ENCODE data around the gene NCS1. TPM values are rescaled to one million over a fixed set of nuclear protein-coding genes. Genes with fewer than 3 reads are reported as not detected.
A peak's percentile ranks its signal among the peaks of the same experiment; 100 is the strongest.

NCS1 gene
- total and polyA plus RNA-seq, 9 of the 15 experiments (the other 6 are each of a cell fraction or from before 2014, with no cell fraction given), result 0.28 to 27.0 (median 9.6) TPM

DNA sequence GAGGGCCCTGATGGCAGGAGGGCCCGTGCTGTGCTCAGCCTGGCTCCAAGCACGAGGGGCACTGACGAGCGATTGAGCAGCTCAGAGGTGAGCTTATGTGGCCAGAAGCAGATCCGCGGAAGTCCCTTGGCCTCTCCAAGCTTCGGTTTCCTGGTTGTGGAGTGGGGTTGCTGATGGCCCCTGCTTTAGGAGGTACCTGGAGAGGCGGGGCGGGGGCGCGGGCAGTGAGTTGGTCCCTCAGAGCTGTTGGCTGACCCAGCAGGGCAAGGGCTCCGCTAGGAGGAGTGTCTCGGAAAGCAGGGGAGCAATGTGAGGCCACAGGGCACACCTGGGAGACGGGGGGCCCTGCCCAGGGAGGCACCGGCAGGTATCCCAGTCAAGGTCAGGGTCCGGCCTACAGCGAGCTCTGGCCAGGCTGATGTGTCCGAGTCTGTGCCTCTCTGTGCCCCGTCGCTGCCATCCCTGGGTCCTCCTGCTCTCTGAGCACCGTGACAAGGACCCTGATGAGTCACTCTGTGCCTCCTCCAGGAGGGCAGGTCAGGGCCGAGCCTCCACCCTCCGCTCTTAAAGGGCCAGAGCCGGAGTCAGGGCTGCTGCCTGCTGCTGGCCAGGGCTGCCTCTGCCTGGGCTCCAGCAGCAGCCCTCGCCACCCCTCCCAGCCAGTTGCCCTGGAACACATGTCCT is 14.8 kb downstream of the NCS1 start (continued):
- TF ChIP-seq, protein P1, sequence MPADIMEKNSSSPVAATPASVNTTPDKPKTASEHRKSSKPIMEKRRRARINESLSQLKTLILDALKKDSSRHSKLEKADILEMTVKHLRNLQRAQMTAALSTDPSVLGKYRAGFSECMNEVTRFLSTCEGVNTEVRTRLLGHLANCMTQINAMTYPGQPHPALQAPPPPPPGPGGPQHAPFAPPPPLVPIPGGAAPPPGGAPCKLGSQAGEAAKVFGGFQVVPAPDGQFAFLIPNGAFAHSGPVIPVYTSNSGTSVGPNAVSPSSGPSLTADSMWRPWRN (IDR thresholded peaks at IDR 0.05; ENCODE audit: low read depth), result no peak
- TF ChIP-seq FOSL1 (tag; conservative IDR thresholded peaks at IDR 0.05) (peak; percentile 93), JUN (IDR thresholded peaks at IDR 0.05; ENCODE audit: borderline replicate concordance, low read depth, low read length) (peak; percentile 86), JUN (CRISPR knock-in tag; IDR thresholded peaks at IDR 0.05; ENCODE audit: borderline replicate concordance) (no peak), NCOA6 (IDR thresholded peaks at IDR 0.05) (no peak), EWSR1 (IDR thresholded peaks at IDR 0.05; ENCODE audit: borderline replicate concordance, low read depth, partially characterized antibody) (no peak), ZNF253 (CRISPR knock-in tag; conservative IDR thresholded peaks at IDR 0.05) (no peak), NEUROD1 (IDR thresholded peaks at IDR 0.05; ENCODE audit: borderline replicate concordance, low read depth, low read length, partially characterized antibody) (no peak), NR4A1 (CRISPR knock-in tag; IDR thresholded peaks at IDR 0.05) (no peak), NR4A1 (tag; IDR thresholded peaks at IDR 0.05) (no peak), CREM (IDR thresholded peaks at IDR 0.05; ENCODE audit: low read depth) (peak; percentile 22; the same call in 1 of the 2 replicates), SMAD4 (CRISPR knock-in tag; conservative IDR thresholded peaks at IDR 0.05) (0 out of 2 replicates have a peak, but pooled peaks have one; percentile 36), ZNF311 (CRISPR knock-in tag; IDR thresholded peaks at IDR 0.05) (no peak), KHSRP (IDR thresholded peaks at IDR 0.05) (no peak), MEIS2 (IDR thresholded peaks at IDR 0.05; ENCODE audit: partially characterized antibody) (no peak), ZBED1 (IDR thresholded peaks at IDR 0.05) (0 out of 2 replicates have a peak, but pooled peaks have one; percentile 41), RBFOX2 (IDR thresholded peaks at IDR 0.05; ENCODE audit: low read depth, low read length) (peak; percentile 68), JUND (IDR thresholded peaks at IDR 0.05; ENCODE audit: borderline replicate concordance, low read depth, low read length) (peak; percentile 98), JUND (tag; IDR thresholded peaks at IDR 0.05; ENCODE audit: borderline replicate concordance, low read depth, low read length) (peak; percentile 97; the same call in 2 of the 3 replicates)
- TF ChIP-seq, protein P2, sequence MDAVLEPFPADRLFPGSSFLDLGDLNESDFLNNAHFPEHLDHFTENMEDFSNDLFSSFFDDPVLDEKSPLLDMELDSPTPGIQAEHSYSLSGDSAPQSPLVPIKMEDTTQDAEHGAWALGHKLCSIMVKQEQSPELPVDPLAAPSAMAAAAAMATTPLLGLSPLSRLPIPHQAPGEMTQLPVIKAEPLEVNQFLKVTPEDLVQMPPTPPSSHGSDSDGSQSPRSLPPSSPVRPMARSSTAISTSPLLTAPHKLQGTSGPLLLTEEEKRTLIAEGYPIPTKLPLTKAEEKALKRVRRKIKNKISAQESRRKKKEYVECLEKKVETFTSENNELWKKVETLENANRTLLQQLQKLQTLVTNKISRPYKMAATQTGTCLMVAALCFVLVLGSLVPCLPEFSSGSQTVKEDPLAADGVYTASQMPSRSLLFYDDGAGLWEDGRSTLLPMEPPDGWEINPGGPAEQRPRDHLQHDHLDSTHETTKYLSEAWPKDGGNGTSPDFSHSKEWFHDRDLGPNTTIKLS (IDR thresholded peaks at IDR 0.05; ENCODE audit: borderline replicate concordance, low read depth), result no peak
- TF ChIP-seq, protein P3, sequence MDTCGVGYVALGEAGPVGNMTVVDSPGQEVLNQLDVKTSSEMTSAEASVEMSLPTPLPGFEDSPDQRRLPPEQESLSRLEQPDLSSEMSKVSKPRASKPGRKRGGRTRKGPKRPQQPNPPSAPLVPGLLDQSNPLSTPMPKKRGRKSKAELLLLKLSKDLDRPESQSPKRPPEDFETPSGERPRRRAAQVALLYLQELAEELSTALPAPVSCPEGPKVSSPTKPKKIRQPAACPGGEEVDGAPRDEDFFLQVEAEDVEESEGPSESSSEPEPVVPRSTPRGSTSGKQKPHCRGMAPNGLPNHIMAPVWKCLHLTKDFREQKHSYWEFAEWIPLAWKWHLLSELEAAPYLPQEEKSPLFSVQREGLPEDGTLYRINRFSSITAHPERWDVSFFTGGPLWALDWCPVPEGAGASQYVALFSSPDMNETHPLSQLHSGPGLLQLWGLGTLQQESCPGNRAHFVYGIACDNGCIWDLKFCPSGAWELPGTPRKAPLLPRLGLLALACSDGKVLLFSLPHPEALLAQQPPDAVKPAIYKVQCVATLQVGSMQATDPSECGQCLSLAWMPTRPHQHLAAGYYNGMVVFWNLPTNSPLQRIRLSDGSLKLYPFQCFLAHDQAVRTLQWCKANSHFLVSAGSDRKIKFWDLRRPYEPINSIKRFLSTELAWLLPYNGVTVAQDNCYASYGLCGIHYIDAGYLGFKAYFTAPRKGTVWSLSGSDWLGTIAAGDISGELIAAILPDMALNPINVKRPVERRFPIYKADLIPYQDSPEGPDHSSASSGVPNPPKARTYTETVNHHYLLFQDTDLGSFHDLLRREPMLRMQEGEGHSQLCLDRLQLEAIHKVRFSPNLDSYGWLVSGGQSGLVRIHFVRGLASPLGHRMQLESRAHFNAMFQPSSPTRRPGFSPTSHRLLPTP (IDR thresholded peaks at IDR 0.05; ENCODE audit: borderline replicate concordance, extremely low read depth, insufficient read length), result no peak
- TF ChIP-seq, protein P4, sequence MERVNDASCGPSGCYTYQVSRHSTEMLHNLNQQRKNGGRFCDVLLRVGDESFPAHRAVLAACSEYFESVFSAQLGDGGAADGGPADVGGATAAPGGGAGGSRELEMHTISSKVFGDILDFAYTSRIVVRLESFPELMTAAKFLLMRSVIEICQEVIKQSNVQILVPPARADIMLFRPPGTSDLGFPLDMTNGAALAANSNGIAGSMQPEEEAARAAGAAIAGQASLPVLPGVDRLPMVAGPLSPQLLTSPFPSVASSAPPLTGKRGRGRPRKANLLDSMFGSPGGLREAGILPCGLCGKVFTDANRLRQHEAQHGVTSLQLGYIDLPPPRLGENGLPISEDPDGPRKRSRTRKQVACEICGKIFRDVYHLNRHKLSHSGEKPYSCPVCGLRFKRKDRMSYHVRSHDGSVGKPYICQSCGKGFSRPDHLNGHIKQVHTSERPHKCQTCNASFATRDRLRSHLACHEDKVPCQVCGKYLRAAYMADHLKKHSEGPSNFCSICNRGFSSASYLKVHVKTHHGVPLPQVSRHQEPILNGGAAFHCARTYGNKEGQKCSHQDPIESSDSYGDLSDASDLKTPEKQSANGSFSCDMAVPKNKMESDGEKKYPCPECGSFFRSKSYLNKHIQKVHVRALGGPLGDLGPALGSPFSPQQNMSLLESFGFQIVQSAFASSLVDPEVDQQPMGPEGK (CRISPR knock-in tag; IDR thresholded peaks at IDR 0.05; ENCODE audit: borderline replicate concordance), result no peak

Data from K562 (cell line).